Measurements from ENCODE around the gene RASGRP1.

The RASGRP1 gene

GRCh38 chr15:38612159-38612863 is 47.7 kb upstream of the RASGRP1 start (continued):
- TF ChIP-seq CSRNP3 (CRISPR knock-in tag; IDR thresholded peaks at IDR 0.05), result no peak
- TF ChIP-seq BACH2 (CRISPR knock-in tag; IDR thresholded peaks at IDR 0.05; ENCODE audit: borderline replicate concordance), result no peak
- TF ChIP-seq TSHZ2 (CRISPR knock-in tag; IDR thresholded peaks at IDR 0.05), result no peak
- no peak for TF ChIP-seq ZFP3 (CRISPR knock-in tag; IDR thresholded peaks at IDR 0.05)
- TF ChIP-seq ZNF8 (CRISPR knock-in tag; IDR thresholded peaks at IDR 0.05), result no peak

- TF ChIP-seq ZNF70 (CRISPR knock-in tag; IDR thresholded peaks at IDR 0.05) (no peak), TOX (CRISPR knock-in tag; IDR thresholded peaks at IDR 0.05; ENCODE audit: borderline replicate concordance) (no peak), BACH2 (CRISPR knock-in tag; IDR thresholded peaks at IDR 0.05; ENCODE audit: borderline replicate concordance) (no peak), TSHZ2 (CRISPR knock-in tag; IDR thresholded peaks at IDR 0.05) (no peak), ZFP3 (CRISPR knock-in tag; IDR thresholded peaks at IDR 0.05) (no peak), SNAI2 (CRISPR knock-in tag; IDR thresholded peaks at IDR 0.05) (no peak), ZC3H10 (CRISPR knock-in tag; IDR thresholded peaks at IDR 0.05) (no peak)
- no peak for ATAC-seq
Observed at GRCh38 chr15:38611228-38611627, 46.6 kb upstream of the RASGRP1 start.

- TF ChIP-seq BACH2 (CRISPR knock-in tag; IDR thresholded peaks at IDR 0.05; ENCODE audit: borderline replicate concordance) (no peak), TOX (CRISPR knock-in tag; IDR thresholded peaks at IDR 0.05; ENCODE audit: borderline replicate concordance) (no peak), ISL1 (CRISPR knock-in tag; IDR thresholded peaks at IDR 0.05) (no peak), ZNF565 (CRISPR knock-in tag; conservative IDR thresholded peaks at IDR 0.05; ENCODE audit: low read depth) (no peak), RARB (CRISPR knock-in tag; IDR thresholded peaks at IDR 0.05) (no peak), PATZ1 (CRISPR knock-in tag; IDR thresholded peaks at IDR 0.05; ENCODE audit: borderline replicate concordance) (no peak), TSHZ2 (CRISPR knock-in tag; IDR thresholded peaks at IDR 0.05) (no peak), PPARA (CRISPR knock-in tag; IDR thresholded peaks at IDR 0.05; ENCODE audit: borderline replicate concordance) (no peak), CSRNP3 (CRISPR knock-in tag; IDR thresholded peaks at IDR 0.05) (no peak), SNAI2 (CRISPR knock-in tag; IDR thresholded peaks at IDR 0.05) (no peak), CREB5 (CRISPR knock-in tag; IDR thresholded peaks at IDR 0.05; ENCODE audit: low read depth) (no peak), ZFP3 (CRISPR knock-in tag; IDR thresholded peaks at IDR 0.05) (no peak), ZNF8 (CRISPR knock-in tag; IDR thresholded peaks at IDR 0.05) (no peak), GLIS3 (CRISPR knock-in tag; IDR thresholded peaks at IDR 0.05) (no peak), CSDC2 (CRISPR knock-in tag; IDR thresholded peaks at IDR 0.05) (no peak), ZFP30 (CRISPR knock-in tag; IDR thresholded peaks at IDR 0.05) (no peak), ZNF70 (CRISPR knock-in tag; IDR thresholded peaks at IDR 0.05) (no peak), TCF4 (CRISPR knock-in tag; IDR thresholded peaks at IDR 0.05; ENCODE audit: borderline replicate concordance) (no peak), ZC3H10 (CRISPR knock-in tag; IDR thresholded peaks at IDR 0.05) (no peak), ESRRG (CRISPR knock-in tag; IDR thresholded peaks at IDR 0.05) (no peak)
- no peak for ATAC-seq
Observed at GRCh38 chr15:38610748-38611147, 46.1 kb upstream of the RASGRP1 start.

All from SK-N-SH treated with all-trans-retinoic acid at 6 μM for 48 hours (cell line).